Ascending aorta (tissue), 2 donors: Measurements from ENCODE around the gene DIP2C. TPM values are rescaled to one million over a fixed set of nuclear protein-coding genes. Genes with fewer than 3 reads are reported as not detected.
A peak's percentile ranks its signal among the peaks of the same experiment; 100 is the strongest.

Source experiments
- DNase-seq, 2 donors: peaks; one replicate each; pipeline ENCODE4 v3.0.0-alpha.2; 2019; ENCODE audit warnings: low spot score in 2 of 2
- H3K27ac ChIP-seq, 2 donors: fragments of 200-600 bp; sonication (generic); one replicate each; pipeline ENCODE4 v1.5.1; 2016 to 2017; ENCODE audit warnings: mild to moderate bottlenecking in 1 of 2
- H3K27me3 ChIP-seq: fragments of 200-600 bp; sonication (generic); one replicate; pipeline ENCODE4 v1.5.1; 2017
- H3K36me3 ChIP-seq, 2 donors: fragments of 200-600 bp; sonication (generic); one replicate each; pipeline ENCODE4 v1.5.1; 2016
- H3K4me1 ChIP-seq, 2 donors: fragments of 200-600 bp; sonication (generic); one replicate each; pipeline ENCODE4 v1.5.1; 2016 to 2017; ENCODE audit warnings: mild to moderate bottlenecking in 1 of 2
- H3K4me3 ChIP-seq, 2 donors: fragments of 200-600 bp; sonication (generic); one replicate each; pipeline ENCODE4 v1.5.1; 2016 to 2017; ENCODE audit warnings: mild to moderate bottlenecking in 1 of 2
- H3K9me3 ChIP-seq, 2 donors: fragments of 200-600 bp; sonication (generic); one replicate each; pipeline ENCODE4 v1.5.1; 2016
- intact Hi-C: fragments of 100-400 bp; cut with DNase I; formaldehyde crosslinking; loops from one replicate; pipeline ENCODE4 v1.15.1; 2023
- total RNA-seq: library from RNA; depleted of rRNA; stranded (reverse); fragments of >200 nt; gene quantifications from one replicate; pipeline ENCODE4 v1.1.0, GENCODE V29; 2016
- TF ChIP-seq, protein P1 (sequence below), 3 experiments: fragments of 200-600 bp in 2 of 3; fragments of 450-650 bp in 1 of 3; sonication (generic) in 2 of 3; IDR thresholded peaks; one replicate each; pipeline ENCODE4 v1.5.1; 2016 to 2019; ENCODE audit warnings: antibody characterized with exemption in 3 of 3, mild to moderate bottlenecking in 1 of 3, moderate library complexity in 1 of 3

The DIP2C gene
- total RNA-seq, 1 donor from 2014 or later, result 14.7 TPM

DNA sequence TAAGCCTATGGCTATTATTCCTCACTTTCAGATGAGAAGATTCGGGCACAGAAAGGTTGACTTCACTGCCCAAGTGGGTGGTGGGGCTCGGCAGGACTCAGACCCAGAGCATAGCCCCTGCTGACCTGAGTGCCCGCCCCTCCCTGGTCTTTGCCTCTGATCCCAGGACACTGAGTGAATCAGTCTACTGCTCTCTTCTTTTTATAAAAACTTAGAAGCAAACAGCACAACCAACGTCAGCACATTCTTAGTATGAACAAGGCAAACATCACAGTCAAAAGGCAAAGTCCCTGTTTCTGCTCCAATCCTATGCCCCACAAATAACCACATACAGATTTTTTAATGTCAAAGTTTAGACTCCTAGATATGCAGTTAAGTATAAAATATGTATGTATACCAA lies 316.5 kb downstream of the DIP2C start:
- no peaks in the 10 kb centered on the region for H3K27me3 ChIP-seq
- H3K9me3 ChIP-seq, result no peaks in the 10 kb centered on the region
- peak overlapping the region in 1 of 2 donors; percentile 2 for H3K4me3 ChIP-seq
- peaks cover 12 to 44% of the 10 kb centered on the region in 2 donors for H3K4me1 ChIP-seq
- H3K36me3 ChIP-seq, result no peaks in the 10 kb centered on the region
- intact Hi-C loops, result loop anchor here (2.0 kb wide), 1 partner anchor 44 kb away; no protein-coding TSS in a partner anchor
- DNase-seq, result no peak
- H3K27ac ChIP-seq, result peak overlapping the region; percentile 76 to 87
- TF ChIP-seq, protein P1, sequence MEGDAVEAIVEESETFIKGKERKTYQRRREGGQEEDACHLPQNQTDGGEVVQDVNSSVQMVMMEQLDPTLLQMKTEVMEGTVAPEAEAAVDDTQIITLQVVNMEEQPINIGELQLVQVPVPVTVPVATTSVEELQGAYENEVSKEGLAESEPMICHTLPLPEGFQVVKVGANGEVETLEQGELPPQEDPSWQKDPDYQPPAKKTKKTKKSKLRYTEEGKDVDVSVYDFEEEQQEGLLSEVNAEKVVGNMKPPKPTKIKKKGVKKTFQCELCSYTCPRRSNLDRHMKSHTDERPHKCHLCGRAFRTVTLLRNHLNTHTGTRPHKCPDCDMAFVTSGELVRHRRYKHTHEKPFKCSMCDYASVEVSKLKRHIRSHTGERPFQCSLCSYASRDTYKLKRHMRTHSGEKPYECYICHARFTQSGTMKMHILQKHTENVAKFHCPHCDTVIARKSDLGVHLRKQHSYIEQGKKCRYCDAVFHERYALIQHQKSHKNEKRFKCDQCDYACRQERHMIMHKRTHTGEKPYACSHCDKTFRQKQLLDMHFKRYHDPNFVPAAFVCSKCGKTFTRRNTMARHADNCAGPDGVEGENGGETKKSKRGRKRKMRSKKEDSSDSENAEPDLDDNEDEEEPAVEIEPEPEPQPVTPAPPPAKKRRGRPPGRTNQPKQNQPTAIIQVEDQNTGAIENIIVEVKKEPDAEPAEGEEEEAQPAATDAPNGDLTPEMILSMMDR (IDR thresholded peaks at IDR 0.05), result no peak

- Histone ChIP-seq H3K4me1 (peaks cover 12 to 44% of the 10 kb centered on the region in 2 donors), H3K36me3 (peaks cover 0 to 2% of the 10 kb centered on the region in 2 donors), H3K9me3 (no peaks in the 10 kb centered on the region), H3K27ac (peak overlapping the region; percentile 76 to 87), H3K4me3 (peak overlapping the region in 1 of 2 donors; percentile 2), H3K27me3 (no peaks in the 10 kb centered on the region)
- TF ChIP-seq, protein P1 (IDR thresholded peaks at IDR 0.05), result no peak
- intact Hi-C loops, result loop anchor here (2.0 kb wide), 1 partner anchor 44 kb away; no protein-coding TSS in a partner anchor
- DNase-seq, result no peak
Observed at GRCh38 chr10:372566-372965, 316.9 kb downstream of the DIP2C start.

DNA sequence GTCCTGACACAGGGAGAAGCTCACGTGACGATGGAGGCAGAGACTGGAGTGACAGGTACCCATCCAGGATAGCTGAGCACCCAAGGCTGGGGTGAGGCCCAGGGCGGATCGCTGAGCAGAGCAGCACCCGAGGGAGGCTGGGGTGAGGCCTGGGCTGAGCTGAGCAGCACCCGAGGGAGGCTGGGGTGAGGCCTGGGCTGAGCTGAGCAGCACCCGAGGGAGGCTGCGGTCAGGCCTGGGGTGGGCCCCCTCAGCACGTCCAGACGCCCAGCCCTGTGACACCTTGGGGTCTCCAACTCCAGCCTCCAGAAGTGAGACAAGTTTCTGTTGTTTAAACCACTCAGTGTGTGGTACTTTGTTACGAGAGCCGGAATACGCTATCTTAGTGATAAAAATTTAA lies 318.0 kb downstream of the DIP2C start:
- TF ChIP-seq, protein P1 (IDR thresholded peaks at IDR 0.05), result no peak
- peaks cover 12 to 44% of the 10 kb centered on the region in 2 donors for H3K4me1 ChIP-seq
- no peak overlapping the region for H3K4me3 ChIP-seq
- H3K27ac ChIP-seq, result peak overlapping the region; percentile 82 to 86
- DNase-seq, result no peak
- H3K27me3 ChIP-seq, result no peaks in the 10 kb centered on the region
- no peaks in the 10 kb centered on the region for H3K9me3 ChIP-seq
- peaks cover 3 to 5% of the 10 kb centered on the region in 2 donors for H3K36me3 ChIP-seq
- intact Hi-C loops, result no loop called here

- Histone ChIP-seq H3K27ac (peak overlapping the region; percentile 82 to 86), H3K27me3 (no peaks in the 10 kb centered on the region), H3K36me3 (peaks cover 11 to 15% of the 10 kb centered on the region in 2 donors), H3K4me3 (peak overlapping the region in 1 of 2 donors; percentile 58), H3K4me1 (peaks cover 12 to 44% of the 10 kb centered on the region in 2 donors), H3K9me3 (no peaks in the 10 kb centered on the region)
- TF ChIP-seq, protein P1 (IDR thresholded peaks at IDR 0.05), result no peak
- no peak for DNase-seq
- intact Hi-C loops, result no loop called here
Observed at GRCh38 chr10:370449-370825, 319.0 kb downstream of the DIP2C start.

DNA sequence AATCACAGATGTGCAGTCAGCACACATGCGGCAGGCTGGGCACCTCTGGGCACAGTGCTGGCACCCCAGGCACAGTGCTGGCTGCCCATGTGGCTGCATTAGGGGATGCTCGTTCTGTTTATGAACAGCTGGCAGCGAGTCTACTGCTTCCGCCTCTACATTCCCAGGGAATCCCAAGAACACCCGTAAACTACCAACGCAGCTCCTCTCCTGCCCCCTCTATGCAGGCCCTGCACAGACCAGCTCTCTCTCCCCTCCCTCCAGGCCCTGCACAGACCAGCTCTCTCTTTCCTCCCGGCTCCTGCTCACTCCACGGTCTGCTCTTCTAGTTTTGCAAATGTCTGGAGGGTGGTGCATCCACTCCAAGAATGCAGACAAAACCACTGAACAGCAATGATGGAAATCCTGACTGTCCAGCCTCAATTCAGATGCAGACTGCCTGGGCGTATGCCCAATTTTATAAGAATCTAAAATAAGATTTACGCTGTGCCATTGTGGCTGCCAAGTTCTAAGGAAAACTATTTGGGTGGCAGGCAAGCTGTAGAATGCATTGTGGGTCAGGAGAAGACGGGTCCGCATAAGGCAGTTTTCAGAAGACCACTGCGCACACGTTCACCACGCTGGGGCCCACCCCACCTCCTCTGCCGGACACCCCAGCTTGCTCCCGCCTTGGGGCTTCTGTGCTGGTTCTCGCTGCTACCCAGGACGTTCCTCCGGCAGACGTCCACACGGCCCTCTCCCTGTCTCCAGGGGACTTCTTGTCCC lies 319.6 kb downstream of the DIP2C start:
- DNase-seq, result peak in 1 of 2 donors; percentile 72
- Histone ChIP-seq H3K27ac (peak overlapping the region; percentile 82 to 86), H3K36me3 (peaks cover 11 to 20% of the 10 kb centered on the region in 2 donors), H3K27me3 (no peaks in the 10 kb centered on the region), H3K4me3 (peak overlapping the region in 1 of 2 donors; percentile 58), H3K9me3 (no peaks in the 10 kb centered on the region), H3K4me1 (peaks cover 12 to 44% of the 10 kb centered on the region in 2 donors)
- TF ChIP-seq, protein P1 (IDR thresholded peaks at IDR 0.05), result no peak
- intact Hi-C loops, result loop anchor here (1.0 kb wide), 1 partner anchor 31 kb away; no protein-coding TSS in a partner anchor
